Measurements from ENCODE around the gene SYNRG.
"Not testable (repeated sequence)": the region's sequence is repeated elsewhere in the genome, so short reads cannot be mapped to it uniquely, and the experiment has no call there.

SYNRG gene

DNA sequence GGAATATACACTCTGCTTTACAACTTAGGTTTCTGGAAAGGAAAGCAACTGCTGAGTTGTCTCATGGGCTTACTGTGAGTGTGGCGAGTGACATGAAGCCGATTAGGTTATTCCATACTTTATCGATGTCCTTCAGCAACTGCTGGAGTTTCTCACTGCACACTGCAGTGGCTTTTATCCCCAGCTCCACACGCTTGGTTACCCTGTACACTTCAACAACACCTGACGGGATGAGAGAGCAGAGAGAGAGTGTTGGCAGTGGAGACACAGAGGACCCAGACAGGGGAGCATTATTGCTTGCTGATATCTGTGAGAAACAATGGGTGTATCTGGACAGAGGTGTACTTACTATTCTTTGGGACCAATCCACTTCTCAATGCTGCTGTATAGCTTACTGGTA, 73.3 kb downstream of the SYNRG start:
- DNase-seq, result no peak

DNA sequence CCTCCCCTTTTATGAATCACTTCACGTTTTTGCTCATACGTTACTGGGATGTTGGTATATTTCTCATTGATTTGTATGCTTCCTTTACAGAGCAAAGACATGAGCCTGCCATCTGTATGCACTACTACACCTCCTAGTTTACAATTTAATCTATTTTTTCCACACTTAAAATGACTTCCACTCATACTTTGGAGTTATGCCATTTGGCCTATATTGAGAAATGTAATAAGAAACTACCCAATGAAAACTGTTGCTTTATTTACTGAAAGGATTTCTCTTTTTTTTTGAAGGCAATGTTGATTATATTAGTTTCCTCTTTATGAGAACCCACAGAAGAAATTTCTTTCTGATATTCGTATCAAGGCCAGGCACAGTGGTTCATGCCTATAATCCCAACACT, 76.5 kb downstream of the SYNRG start:
- no peak for DNase-seq

DNA sequence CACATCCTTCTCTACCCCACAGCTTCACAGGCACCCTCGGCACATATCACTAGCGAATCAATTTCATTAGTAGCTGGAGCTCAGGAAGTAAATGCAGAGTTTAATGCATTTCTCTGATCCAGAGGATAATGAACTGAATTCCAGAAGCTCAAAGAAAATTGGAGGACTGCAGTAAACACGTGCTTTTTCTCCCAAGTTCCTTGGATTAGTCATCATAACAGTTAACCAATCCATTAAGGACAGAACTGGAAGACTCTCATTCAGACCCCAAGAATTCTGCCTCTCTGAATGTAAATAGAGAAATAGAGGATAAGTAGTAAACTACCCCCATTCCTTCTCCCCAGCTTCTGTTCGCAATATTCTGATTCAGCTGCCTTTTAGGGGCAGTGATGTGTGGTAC, 78.8 kb downstream of the SYNRG start:
- DNase-seq, result no peak

DNA sequence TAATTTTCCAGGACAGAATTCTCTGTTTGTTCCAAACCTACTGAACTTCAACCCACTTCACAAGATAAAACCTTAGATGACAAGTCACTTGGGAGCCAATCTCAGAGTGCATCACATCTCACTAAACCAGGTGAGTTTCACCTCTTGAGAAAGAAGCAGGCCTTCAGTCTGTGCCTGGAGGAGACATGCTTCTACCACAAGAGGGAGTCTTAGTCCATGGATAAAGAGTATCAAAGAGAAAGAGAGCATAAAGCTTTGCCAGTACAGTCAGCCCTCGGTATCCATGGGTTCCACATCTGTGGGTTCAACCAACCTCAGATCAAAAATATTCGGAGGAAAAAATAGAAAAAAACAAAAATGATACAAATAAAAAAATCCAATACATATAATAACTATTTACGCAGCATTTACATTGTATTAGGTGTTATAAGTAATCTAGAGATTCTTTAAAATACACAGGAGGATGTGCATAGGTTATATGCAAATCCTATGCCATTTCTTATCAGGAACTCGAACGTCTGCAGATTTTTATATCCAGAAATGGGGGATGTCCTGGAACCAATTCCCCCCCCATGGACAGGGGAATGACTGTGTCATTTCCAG, 81.9 kb downstream of the SYNRG start:
- no peak for DNase-seq

DNA sequence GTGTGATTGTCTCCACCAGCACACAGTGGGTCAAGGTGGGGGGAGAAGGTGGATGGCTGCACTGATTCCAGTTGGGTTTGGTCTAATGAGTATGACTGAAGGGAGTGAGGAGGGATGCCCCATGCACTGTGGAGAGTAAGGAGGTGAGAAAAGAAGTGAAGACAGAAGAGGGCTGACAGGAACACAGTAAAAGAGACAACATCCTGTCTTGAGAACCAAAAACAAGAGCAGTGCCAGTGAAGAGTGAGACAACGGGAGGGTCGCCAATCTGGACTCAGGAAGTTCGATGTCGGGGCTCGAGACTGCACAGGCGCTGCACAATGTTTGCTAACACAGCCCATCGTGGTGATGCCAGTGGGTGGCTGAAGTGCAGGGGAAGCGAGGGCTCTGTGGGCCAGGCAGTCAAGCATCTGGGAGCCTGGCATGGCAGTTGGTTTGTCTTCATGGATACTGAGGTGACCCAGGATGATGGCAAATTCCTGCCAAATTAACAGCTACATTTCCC, 85.5 kb downstream of the SYNRG start:
- DNase-seq, result no peak

DNA sequence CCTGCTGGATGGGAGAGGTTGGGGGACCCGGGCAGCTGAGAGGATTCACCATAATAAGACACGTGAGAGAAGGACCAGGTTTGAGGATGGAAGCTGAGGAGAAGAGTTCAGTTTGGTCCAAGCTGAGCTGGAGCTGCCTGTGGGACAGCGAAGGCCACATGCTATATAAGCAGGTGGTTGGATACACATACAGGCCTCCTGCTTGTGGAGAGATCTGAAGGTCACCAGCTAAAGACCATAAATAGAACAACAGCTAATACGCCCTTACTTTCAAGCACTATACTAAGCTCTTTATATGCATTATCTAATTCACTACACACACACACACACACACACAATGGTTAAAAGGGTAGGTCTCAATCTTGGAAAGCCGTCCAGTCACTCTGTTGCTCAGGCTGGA, 87.4 kb downstream of the SYNRG start:
- DNase-seq, result no peak

DNA sequence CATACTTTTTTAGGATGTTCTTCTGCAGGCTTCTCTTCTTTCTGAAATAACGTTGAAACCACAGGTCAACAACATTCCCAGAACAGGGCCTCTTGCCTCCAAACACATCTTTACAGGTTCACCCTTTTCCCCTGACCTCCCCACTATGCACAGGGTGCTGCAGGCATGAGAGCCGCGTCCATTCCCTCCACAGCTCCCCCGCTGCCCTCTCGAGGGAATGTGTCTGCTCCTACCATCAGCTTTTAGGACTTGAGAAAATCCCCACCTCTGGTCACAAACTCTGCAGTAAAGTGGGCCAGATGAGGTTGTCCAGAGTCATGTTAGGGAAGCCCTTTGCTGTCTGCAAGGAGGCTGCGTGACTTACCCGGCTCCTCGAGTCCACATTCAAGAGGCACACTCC, 89.0 kb downstream of the SYNRG start:
- DNase-seq, result no peak

DNA sequence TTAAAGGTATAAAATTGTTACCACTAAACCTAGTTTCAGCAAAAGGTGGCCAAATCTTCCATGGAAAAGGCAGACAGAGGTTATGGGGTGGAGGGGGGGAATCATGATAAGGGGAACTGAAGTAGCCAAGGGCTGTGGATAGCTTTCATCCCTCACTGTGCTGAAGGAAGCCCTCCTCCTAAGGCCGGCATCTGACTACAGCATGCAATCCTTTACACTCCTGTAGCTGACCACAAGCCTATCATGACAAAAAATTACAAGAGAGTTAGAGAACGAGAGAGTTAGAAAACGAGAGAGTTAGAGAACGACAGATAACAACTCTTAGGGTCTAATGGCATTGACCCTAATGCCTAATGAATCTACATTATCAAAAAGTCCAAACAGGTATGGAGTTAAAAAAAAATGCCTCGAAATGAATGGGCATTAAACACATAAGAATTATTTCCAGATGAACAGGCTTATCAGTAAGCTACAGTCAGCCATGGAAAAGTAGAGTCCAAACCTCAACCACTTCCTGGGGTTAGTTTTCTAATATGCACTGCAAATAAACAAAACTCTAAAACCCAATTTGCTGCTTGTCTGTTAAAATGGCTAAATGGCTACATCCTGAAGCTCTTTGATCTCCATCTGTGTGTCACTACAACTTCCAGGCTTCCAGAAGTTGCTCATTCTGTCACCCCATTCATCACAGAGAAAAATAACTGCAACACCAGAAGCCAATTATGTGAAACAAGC, 89.8 kb downstream of the SYNRG start:
- DNase-seq, result no peak

DNA sequence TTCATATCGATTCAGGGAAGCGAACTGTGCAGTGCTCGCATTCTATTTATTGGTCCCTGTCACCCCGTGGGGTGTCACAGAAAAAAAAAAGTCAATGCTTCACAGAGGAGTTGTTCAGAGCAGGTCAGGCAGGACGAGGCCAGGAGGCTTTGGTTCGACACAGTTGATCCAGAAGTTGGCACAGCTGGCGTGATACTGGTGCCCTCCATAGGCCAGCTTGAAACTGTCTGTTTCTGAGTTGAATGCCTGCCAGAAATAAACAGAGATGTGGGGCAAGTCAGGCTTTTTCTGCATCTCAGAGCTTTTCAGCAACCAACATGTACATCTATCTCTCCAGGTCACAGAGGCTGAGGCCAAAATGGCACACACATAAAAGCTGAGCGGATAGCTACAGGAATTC, 90.4 kb downstream of the SYNRG start:
- no peak for DNase-seq

DNA sequence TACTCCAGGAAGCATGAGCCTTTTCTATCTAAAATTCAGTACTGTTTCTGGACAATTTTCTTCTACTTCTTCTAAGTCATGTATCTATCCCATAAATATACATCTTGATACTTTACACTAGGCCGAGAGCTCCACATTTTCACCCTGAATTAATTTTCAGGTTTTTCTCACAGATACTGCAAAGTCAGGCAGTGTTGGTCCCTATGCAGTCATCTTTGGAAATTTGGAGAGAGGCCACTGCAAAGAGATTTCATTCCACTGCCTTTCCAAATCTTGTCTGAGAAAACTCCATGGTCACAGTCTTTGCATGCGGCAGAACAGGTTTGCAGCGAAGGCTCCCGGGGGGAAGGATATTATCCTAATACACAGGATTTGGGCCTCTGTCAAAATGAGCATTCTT, 91.3 kb downstream of the SYNRG start:
- DNase-seq, result no peak

DNA sequence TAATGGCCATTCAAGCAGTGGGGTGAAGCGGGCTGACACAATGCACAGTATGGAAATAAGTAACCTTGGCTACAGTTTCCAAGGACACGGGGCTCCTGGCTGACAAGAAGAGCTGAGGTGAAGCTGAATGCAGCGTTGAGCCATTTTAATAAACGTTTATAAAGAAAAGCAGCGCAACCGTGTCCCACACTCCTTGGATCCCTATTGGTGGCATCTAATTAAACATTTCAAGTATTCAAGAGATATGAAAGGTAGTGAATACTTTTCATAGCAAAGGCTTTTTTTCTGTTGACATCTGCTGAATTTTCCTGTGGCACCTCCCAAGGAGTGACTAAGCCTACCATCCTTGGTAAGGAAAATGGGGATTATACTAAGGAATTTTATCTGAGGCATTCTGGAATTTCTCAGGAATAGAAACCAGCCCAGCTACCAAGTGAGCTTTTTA, 93.1 kb downstream of the SYNRG start:
- DNase-seq, result no peak

DNA sequence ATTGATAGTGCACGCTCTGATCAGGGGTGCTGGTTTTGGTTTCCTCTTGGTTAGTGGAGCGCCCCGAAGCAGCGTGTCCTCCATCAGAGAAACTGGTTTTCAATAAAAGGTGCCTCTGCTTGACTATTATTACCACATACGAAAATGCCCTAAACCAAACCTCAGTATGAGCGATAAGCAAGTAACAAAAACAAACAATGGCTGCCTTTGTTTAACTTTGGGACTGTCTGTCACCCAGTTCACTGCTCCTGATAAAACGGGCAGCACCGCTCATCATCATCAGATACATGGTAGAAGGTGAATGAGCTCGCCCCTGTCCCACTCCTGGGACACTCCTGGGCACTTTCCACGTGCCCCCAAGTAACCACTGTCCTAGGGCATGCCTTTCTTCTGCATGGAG, 95.5 kb downstream of the SYNRG start:
- no peak for DNase-seq

DNA sequence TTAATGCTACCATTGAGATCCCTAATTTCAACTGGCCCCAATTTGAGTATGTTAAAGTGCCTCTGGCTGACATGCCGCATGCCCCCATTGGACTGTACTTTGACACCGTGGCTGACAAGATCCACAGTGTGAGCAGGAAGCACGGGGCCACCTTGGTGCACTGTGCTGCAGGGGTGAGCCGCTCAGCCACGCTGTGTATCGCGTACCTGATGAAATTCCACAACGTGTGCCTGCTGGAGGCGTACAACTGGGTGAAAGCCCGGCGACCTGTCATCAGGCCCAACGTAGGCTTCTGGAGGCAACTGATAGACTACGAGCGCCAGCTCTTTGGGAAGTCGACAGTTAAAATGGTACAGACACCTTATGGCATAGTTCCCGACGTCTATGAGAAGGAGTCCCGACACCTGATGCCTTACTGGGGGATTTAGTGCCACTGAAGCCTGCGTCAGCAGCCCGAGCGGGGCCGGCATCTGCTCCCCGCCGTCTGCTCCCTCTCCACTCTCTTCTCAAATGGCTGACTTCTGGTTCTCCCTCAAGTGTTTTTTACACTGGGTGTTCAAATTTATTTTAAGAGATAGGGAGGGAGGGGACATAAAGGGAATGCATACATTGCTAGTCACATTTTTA, 96.7 kb downstream of the SYNRG start:
- DNase-seq, result no peak

DNA sequence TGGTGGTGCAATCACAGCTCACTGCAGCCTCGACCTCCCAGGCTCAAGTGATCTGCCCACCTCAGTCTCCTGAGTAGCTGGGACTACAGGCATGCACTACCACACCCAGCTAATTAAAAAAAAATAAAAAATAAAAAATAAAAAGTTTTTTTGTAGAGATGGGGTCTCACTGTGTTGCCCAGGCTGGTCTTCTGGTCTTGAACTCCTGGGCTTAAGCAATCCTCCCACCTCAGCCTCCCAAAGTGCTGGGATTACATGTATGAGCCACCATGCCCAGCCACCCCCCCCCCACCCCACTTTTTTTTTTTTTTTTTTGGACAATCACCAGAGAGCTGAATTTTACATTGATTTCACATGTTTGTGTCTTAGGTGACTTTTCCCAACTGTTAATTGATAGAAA, 97.6 kb downstream of the SYNRG start:
- not testable (repeated sequence) for DNase-seq

DNA sequence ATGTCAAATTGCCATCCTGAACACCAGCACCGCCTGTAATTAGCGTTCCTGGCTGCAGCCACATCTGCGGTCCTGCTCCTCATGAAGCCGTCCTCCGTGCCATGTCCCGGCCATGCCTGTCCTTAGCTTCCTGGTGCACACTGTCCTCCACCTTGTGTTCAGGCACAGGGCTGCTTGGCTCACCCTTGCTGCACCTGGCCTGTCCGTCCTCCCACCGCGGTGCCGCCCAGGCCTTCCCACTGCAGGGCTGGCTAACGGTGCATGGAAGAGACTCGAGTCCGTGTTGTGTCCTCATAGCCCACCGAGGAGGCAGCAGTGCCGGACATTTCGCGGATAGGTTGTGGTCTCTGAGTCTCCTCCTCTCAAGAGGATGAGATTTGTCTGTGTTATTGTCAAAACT, 99.2 kb downstream of the SYNRG start:
- no peak for DNase-seq

DNA sequence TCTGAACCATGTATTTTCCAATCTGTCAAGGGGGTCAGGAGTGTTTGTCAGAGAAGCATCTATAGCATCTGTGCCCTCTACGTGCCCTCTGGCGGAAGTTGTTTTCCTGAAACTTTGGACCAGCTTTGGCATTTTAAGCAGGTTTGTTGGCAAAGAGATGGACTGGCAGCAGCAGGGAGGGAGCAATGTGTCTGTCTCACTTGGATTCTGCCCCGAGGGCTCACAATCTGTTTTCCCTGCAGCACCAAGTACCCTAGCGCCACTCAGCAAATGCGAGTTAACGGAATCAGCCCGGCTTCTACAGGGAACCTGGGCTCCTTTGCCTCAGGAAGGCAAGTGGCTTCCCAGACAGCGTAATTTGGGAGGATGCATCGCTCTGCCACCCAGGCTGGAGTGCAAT, 102.1 kb downstream of the SYNRG start:
- no peak for DNase-seq

DNA sequence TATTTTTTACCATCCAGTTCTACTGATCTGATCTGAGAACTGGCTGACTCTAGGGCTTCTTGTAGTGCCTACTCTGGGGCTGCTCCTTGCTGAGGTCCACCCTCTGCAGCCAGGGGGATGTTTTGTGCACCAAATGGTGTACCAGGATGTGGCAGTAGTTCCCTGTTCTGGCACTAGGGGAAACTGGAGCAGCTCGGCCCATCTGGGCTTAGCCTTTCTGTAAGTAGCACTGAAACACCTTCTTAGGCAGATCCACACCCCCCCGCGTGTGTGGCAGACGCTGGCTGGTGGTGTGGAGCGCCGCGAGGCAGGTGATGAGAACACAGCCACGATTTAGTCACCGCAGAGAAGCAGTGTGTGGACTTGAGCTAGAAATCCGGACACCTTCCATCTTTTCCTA, 102.5 kb downstream of the SYNRG start:
- DNase-seq, result no peak

DNA sequence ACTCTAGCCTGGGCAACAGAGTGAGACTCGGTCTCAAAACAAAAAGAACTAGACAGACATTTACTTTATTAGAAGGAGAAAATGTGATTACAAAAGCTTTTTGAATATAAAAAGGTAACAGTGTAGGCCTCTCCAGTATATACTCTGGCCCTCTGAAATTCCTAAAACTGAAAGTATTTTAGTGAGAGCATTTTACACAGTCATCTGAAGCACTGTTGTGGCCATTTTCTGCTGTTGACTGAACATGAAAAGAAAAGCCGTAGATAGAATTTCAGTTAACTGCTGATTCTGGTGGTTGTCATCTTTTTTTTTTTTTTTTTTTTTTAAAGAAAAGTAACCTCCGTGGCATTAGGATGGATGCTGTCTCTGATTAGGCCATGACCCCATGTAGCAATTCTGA, 103.9 kb downstream of the SYNRG start:
- DNase-seq, result no peak

DNA sequence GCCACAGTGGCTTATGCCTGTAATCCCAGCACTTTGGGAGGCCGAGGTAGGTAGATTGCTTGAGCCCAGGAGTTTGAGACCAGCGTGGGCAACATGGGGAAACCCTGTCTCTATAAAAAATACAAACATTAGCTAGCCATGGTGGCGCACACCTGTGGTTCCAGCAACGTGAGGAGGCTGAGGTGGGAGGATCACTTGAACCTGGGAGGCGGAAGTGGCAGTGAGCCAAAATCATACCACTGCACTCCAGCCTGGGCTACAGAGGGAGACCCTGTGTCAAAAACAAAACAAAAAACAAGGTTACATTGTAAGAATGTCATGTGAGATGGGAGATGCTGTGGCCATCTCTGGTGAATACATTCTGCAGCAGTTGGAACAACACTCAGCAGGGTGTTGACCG, 106.1 kb downstream of the SYNRG start:
- DNase-seq, result no peak

DNA sequence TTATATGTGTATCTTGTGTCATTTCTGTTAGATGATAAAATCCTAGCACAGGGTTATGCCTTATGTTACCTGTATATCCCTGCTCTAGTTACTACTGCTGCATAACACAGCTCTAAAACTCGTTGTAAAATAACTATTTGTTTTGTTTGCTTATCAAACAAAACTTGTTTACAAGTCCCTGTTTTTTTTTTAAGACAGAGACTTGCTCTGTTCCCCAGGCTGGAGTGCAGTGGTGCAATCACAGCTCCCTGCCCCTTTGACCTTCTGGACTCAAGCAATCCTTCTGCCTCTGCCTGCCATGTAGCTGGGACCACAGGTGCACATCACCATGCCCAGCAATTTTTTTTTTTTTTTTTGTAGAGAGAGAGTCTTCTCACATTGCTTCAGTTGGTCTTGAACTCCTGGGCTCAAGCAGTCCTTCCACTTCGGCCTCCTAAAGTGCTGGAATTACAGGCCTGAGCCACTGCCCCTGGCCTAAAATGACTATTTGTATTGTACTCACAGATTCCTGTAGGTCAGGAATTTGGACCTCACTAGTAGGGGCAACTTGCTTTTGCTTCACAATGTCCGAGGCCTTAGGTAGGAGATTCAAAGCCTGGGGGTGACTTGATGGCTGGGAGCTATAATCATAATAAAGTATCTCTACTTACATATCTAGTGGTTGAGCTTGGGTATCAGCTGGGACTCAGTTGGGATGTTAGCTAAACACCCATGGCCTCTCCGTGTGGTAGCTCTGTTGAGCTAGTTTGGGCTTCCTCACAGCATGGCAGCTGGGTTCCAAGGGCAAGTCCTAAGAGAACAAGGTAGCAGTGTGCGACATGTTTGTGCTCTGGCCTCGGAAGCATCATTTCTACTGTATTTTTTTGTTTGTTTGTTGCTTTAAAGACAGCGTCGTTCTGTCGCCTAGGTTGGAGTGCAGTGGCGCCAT, 106.9 kb downstream of the SYNRG start:
- DNase-seq, result no peak

DNA sequence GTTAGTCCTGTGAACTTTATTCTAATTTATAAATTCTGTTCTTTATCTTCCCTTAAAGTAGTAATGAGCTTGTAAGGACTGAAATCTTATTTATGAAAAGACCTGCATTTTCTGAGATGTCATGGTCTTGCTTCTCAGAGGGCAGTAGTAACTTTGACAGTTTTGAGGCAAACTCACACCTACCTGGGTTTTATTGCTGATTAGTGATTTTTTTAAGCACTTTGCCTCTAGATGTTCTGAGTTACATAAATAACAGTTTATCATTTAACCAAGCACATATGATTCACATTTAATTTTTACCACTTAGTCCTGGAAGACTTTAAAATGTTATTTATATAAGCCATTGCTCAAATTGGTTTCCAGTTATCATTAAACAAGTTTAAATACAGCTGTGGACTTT, 108.8 kb downstream of the SYNRG start:
- DNase-seq, result no peak

DNA sequence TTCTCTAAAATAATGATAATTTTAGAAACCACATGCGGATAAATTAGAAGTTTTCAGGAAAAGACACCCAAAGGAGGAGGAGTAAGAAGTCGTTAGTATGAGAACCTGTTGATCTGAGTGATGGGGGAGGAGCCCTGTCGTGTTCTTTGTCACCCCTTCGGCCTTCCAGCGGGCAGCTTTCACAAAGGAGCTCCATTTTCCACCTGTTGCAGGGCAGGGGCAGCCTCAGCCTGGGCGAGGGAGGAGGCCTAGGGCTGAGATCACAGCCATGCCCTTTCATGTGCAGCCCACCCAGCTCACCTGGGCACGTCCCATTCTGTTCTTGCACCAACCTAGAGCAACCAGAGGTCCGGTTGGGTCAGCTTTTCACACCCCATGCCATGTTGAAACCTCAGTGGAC, 114.2 kb downstream of the SYNRG start:
- DNase-seq, result no peak

DNA sequence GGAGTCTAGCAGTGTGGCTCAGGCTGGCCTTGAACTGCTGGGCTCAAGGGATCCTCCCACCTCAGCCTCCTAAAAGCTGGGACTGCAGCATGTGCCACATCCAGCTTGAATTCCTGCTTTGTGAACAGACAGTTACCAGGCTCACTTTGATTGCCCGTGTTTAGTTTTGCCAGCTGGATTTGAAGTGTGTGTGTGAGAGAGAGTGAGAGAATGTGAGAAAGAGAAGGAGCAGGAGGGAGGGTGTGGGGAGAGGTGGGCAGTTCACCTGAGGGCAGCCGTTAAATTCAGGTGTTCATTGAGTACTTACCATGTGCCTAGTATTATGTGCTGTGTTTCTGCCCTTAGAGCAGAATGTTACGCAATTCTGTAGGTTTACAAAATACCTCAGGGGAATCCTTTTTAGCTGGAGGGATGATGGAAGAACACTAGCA, 114.8 kb downstream of the SYNRG start:
- no peak for DNase-seq

Data from inflammatory macrophage treated with lipopolysaccharide for 4 hours (primary cell).